Posterior vena cava (tissue), 2 donors: ENCODE results near the gene SPTLC2. TPM values are rescaled to one million over a fixed set of nuclear protein-coding genes. Genes with fewer than 3 reads are reported as not detected.
"Not testable (repeated sequence)": the region's sequence is repeated elsewhere in the genome, so short reads cannot be mapped to it uniquely, and the experiment has no call there.

Experiments
- DNase-seq: peaks from one replicate; pipeline ENCODE4 v3.0.0-alpha.2; 2020; ENCODE audit warnings: low spot score
- intact Hi-C, 2 donors: fragments of 100-400 bp; cut with DNase I; formaldehyde crosslinking; loops; one replicate each; pipeline versions ENCODE4 v1.14.1 to v1.14.2; 2022 to 2023
- total RNA-seq, 2 donors: library from RNA; stranded (reverse); fragmentation: NEBNext Ultra II Directional; extraction: Animal tissue kit (Norgen Biotek cat#: 25700); gene quantifications; one replicate each; pipeline ENCODE4 v1.2.1, GENCODE V29; 2021
- donor health status: DM: yes; HTN: yes; CAD: no.
- donor health status: DM: yes; HTN: yes; CAD: no.

SPTLC2 gene
- total RNA-seq, 2 donors from 2014 or later, result 27.3 to 29.9 TPM

GRCh38 chr14:77598366-77599070 is 17.9 kb downstream of the SPTLC2 start:
- DNase-seq, result no peak
- intact Hi-C loops, result no loop called here

GRCh38 chr14:77593501-77593961 is 22.9 kb downstream of the SPTLC2 start:
- intact Hi-C loops, result no loop called here
- DNase-seq, result no peak

GRCh38 chr14:77590845-77591485 is 25.5 kb downstream of the SPTLC2 start:
- DNase-seq, result no peak
- intact Hi-C loops, result no loop called here

GRCh38 chr14:77589099-77589498 is 27.3 kb downstream of the SPTLC2 start:
- no peak for DNase-seq
- intact Hi-C loops, result no loop called here

GRCh38 chr14:77588411-77589025 is 27.9 kb downstream of the SPTLC2 start:
- intact Hi-C loops, result not testable (repeated sequence)

GRCh38 chr14:77585385-77585784 is 31.1 kb downstream of the SPTLC2 start:
- intact Hi-C loops, result no loop called here
- no peak for DNase-seq

More at GRCh38 chr14:77588411-77589025, 27.9 kb downstream of the SPTLC2 start:
- DNase-seq, result not testable (repeated sequence)

- DNase-seq, result no peak
- intact Hi-C loops, result no loop called here
Observed at GRCh38 chr14:77584809-77585208, 31.6 kb downstream of the SPTLC2 start.

GRCh38 chr14:77583657-77584056 is 32.8 kb downstream of the SPTLC2 start:
- intact Hi-C loops, result no loop called here
- DNase-seq, result no peak

- DNase-seq, result no peak
- intact Hi-C loops, result no loop called here
Observed at GRCh38 chr14:77582511-77582910, 33.9 kb downstream of the SPTLC2 start.

- no peak for DNase-seq
Observed at GRCh38 chr14:77580964-77581505, 35.4 kb downstream of the SPTLC2 start.

GRCh38 chr14:77580477-77580876 is 36.0 kb downstream of the SPTLC2 start:
- intact Hi-C loops, result no loop called here
- DNase-seq, result no peak

More at GRCh38 chr14:77580964-77581505, 35.4 kb downstream of the SPTLC2 start:
- intact Hi-C loops, result no loop called here

GRCh38 chr14:77579780-77580179 is 36.7 kb downstream of the SPTLC2 start:
- intact Hi-C loops, result no loop called here
- DNase-seq, result no peak

GRCh38 chr14:77579065-77579464 is 37.4 kb downstream of the SPTLC2 start:
- intact Hi-C loops, result no loop called here
- DNase-seq, result no peak

GRCh38 chr14:77574446-77575115 is 41.9 kb downstream of the SPTLC2 start:
- no peak for DNase-seq
- intact Hi-C loops, result no loop called here

GRCh38 chr14:77573964-77574363 is 42.5 kb downstream of the SPTLC2 start:
- intact Hi-C loops, result no loop called here
- DNase-seq, result no peak

GRCh38 chr14:77570706-77571268 is 45.6 kb downstream of the SPTLC2 start:
- intact Hi-C loops, result no loop called here
- DNase-seq, result no peak

GRCh38 chr14:77565994-77566305 is 50.5 kb downstream of the SPTLC2 start:
- DNase-seq, result no peak
- intact Hi-C loops, result no loop called here

- DNase-seq, result no peak
- intact Hi-C loops, result no loop called here
Observed at GRCh38 chr14:77565289-77565993, 51.0 kb downstream of the SPTLC2 start.

GRCh38 chr14:77562681-77563080 is 53.8 kb downstream of the SPTLC2 start:
- intact Hi-C loops, result no loop called here
- no peak for DNase-seq
